ENCODE results near the gene DBN1. TPM values are rescaled to one million over a fixed set of nuclear protein-coding genes. Genes with fewer than 3 reads are reported as not detected.

DBN1 gene
- total and polyA plus RNA-seq, 12 donors = 5.1 to 47.1 (median 12.6) TPM

GRCh38 chr5:177496070-177496726 lies 22.8 kb upstream of the DBN1 start:
- no peaks in the 10 kb centered on the region for H3K27me3 ChIP-seq
- H3K9me3 ChIP-seq (replicated peaks in 1 of 3) = no peaks in the 10 kb centered on the region
- peaks cover 0 to 14% of the 10 kb centered on the region in 2 donors for H3K36me3 ChIP-seq (replicated peaks in 1 of 2)
- peak in 1 of 7 donors; percentile 47 for DNase-seq
- peak overlapping the region in 4 of 5 donors; percentile 1 to 89 (median 70) for H3K27ac ChIP-seq
- H3K4me1 ChIP-seq (replicated peaks in 1 of 2) = peaks cover 29 to 41% of the 10 kb centered on the region in 2 donors
- intact Hi-C loops (cut with DNase I) = no loop called here
- peak overlapping the region in 2 of 4 donors; percentile 58 to 65 for H3K4me3 ChIP-seq
- TF ChIP-seq CTCF (IDR thresholded peaks at IDR 0.05) (peak in 1 of 6 experiments; percentile 34), POLR2A (IDR thresholded peaks at IDR 0.05) (no peak)
- WGBS, 4 donors = 30 to 55% (median 43%) methylated on average over 4 to 12 of the region's 12 CpGs

- 67 to 78% (median 71%) methylated on average over 1 to 14 of the region's 14 CpGs for WGBS, 4 donors
- Histone ChIP-seq H3K4me1 (replicated peaks in 1 of 2) (peaks cover 29 to 36% of the 10 kb centered on the region in 2 donors), H3K9me3 (replicated peaks in 1 of 3) (no peaks in the 10 kb centered on the region), H3K27me3 (no peaks in the 10 kb centered on the region), H3K4me3 (peak overlapping the region in 1 of 4 donors; percentile 65), H3K36me3 (replicated peaks in 1 of 2) (peaks cover 0 to 14% of the 10 kb centered on the region in 2 donors), H3K27ac (peak overlapping the region in 3 of 5 donors; percentile 70 to 89 (median 71))
- TF ChIP-seq POLR2A (IDR thresholded peaks at IDR 0.05) = no peak
- no peak for TF ChIP-seq CTCF (IDR thresholded peaks at IDR 0.05)
- intact Hi-C loops (cut with DNase I) = no loop called here
- peak in 3 of 7 donors; percentile 45 to 77 (median 46) for DNase-seq
Observed at GRCh38 chr5:177495243-177496060, 22.0 kb upstream of the DBN1 start.

- Histone ChIP-seq H3K4me3 (peak overlapping the region in 1 of 4 donors; percentile 20), H3K4me1 (replicated peaks in 1 of 2) (peaks cover 29 to 36% of the 10 kb centered on the region in 2 donors), H3K9me3 (replicated peaks in 1 of 3) (no peaks in the 10 kb centered on the region), H3K27me3 (no peaks in the 10 kb centered on the region), H3K36me3 (replicated peaks in 1 of 2) (peaks cover 0 to 22% of the 10 kb centered on the region in 2 donors), H3K27ac (peak overlapping the region in 2 of 5 donors; percentile 49 to 89)
- intact Hi-C loops (cut with DNase I) = no loop called here
- WGBS, 4 donors = 11 to 50% (median 40%) methylated on average over 1 to 11 of the region's 11 CpGs
- TF ChIP-seq CTCF (IDR thresholded peaks at IDR 0.05) = peak in 2 of 6 experiments; percentile 13 to 18
- no peak for TF ChIP-seq POLR2A (IDR thresholded peaks at IDR 0.05)
- peak; percentile 52 to 74 (median 60) for DNase-seq
Observed at GRCh38 chr5:177494346-177495195, 21.1 kb upstream of the DBN1 start.

Data from adrenal gland (tissue), 12 donors.